GM12801 (cell line): ENCODE data around the gene NAA11.

Experiments
- TF ChIP-seq, protein P1 (sequence below): IDR thresholded peaks from one replicate; pipeline ENCODE4 v1.5.1; 2011; ENCODE audit warnings: control low read depth; ENCODE audit not compliant: insufficient read length; ENCODE audit errors: extremely low read depth

Gene NAA11

DNA sequence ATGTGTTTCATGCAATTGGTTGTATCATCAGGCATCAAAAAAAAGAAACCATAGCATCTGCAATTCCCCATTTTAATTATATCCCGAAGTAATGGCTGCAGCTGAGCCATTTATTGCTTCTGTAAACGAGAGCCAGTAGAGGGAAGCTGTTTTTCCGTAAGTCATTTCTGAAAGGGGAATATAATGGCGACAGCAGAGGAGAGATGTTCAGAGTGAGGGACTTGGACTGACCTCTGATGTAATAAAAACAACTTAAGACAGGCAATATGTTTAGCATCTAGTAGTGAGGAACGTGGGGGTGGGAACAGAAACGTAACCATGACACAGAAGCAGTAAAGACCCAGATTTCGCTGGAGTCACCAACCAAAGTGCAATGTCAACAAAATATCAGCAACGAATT, 31.5 kb upstream of the NAA11 start:
- TF ChIP-seq, protein P1, sequence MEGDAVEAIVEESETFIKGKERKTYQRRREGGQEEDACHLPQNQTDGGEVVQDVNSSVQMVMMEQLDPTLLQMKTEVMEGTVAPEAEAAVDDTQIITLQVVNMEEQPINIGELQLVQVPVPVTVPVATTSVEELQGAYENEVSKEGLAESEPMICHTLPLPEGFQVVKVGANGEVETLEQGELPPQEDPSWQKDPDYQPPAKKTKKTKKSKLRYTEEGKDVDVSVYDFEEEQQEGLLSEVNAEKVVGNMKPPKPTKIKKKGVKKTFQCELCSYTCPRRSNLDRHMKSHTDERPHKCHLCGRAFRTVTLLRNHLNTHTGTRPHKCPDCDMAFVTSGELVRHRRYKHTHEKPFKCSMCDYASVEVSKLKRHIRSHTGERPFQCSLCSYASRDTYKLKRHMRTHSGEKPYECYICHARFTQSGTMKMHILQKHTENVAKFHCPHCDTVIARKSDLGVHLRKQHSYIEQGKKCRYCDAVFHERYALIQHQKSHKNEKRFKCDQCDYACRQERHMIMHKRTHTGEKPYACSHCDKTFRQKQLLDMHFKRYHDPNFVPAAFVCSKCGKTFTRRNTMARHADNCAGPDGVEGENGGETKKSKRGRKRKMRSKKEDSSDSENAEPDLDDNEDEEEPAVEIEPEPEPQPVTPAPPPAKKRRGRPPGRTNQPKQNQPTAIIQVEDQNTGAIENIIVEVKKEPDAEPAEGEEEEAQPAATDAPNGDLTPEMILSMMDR, result no peak

DNA sequence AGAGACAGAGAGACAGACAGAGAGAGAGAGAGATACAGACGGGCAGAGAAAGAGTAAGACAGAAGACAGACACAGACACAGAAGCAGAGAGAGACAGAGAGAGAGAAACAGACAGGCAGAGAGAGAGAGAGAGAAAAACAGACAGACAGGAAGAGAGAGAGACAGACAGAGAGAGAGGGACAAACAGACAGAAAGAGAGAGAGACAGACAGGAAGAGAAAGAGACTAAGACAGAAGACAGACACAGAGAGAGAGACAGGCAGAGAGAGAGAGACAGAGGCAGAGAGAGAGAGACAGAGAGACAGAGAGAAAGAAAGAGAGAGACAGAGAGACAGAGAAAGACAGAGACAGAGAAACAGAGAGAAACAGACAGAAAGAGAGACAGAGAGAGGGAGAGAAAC, 27.2 kb upstream of the NAA11 start:
- TF ChIP-seq, protein P1, result no peak

DNA sequence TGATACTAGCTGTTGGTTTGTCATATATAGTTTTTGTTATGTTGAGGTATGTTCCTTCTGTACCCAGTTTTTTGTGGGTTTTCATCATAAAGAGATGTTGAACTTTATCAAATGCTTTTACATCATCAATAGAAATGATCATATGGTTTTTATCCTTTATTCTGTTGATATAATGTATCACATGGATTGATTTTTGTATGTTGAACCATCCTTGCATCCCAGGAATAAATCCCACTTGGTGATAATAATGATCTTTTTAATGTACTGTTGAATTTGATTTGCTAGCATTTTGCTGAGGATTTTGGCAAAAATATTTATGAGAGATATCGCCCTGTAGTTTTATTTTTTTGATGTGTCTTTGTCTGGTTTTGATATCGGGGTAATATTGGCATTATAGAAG, 22.5 kb upstream of the NAA11 start:
- TF ChIP-seq, protein P1, result no peak

DNA sequence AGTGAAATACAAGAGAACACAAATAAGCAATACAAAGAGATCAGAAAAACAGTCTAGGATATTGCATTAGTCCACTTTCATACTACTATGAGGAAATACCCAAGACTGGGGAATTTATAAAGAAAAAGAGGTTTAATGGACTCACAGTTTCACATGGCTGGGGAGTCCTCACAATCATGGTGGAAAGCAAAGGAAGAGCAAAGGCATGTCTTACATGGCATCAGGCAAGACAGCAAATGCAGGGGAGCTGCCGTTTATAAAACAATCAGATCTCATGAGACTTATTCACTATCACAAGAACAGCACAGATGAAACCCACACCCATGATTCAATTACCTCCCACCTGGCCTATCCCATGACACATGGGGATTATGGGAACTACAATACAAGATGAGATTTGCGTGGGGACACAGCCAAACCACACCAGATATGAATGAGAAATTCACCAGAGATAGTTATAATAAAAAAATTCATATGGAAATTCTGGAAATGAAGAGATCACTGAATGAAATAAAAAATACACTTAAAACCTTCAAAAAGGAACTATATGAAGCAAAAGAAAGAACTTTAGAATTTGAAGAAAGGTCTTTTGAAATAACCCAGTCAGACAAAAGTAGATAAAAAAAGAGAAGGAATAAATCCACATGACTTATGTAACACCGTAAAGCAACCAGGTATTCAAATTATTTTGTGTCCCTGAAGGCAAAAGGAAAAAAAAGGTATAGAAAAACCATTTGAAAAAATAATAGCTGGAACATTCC, 16.2 kb upstream of the NAA11 start:
- TF ChIP-seq, protein P1, result no peak

DNA sequence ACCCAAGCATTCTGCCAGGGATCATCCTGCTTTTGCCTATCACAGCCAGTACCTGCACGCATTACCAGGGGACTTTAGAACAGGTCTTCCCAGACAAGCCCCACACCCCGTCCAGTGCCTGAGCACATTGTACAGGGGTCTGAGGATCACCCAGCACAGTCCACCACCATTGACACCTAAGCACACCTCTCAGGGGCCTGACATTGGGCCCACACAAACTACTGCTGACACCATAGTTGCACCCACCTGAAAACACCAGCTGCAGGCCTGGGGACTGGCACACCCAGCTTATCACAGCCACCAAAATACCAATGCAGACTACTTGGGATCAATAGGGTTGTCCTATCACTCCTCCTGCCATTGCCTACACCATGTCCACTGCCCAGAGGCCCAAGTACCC, 14.7 kb upstream of the NAA11 start:
- TF ChIP-seq, protein P1, result no peak

DNA sequence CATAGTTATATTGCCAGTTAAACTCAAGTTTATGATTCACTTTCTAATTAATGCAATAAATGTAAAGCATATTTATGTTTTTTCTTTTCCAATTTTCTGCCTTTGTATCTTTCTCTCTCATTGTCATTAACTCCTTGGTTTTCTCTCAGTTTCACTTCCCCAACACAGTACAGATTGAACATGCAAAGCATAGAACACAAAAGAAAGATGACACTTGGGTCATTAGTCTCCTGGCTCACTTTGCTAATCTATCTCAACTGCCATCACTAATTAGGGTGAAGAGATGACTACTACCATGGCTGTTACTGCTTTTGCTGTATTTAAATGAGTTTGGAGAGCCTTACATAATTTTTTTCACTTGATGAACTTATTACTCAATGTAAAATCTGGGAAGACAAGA, 12.3 kb upstream of the NAA11 start:
- TF ChIP-seq, protein P1, result no peak

DNA sequence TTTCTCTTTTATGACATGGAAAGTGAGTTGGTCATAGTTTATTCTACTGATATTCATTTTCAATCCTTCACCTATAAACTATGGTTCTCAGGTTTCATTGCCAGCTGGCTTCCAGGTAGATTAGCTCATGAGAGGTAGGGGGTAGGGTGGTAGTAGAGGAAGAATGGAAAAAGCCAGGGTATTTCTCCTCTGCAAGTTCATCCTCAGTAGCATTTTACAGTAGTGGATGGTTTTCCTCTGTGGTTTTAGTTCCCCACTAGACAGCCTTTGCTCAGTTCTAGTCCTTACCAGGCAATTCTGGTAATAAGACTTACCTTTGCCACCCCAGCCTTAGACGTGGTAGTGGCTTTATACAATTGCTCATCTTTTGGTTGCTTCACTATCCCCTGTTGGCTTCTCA, 8.9 kb upstream of the NAA11 start:
- TF ChIP-seq, protein P1, result no peak
